Type B pancreatic cell (in vitro differentiated cells): ENCODE measurements around the gene CMTM4. TPM values are rescaled to one million over a fixed set of nuclear protein-coding genes. Genes with fewer than 3 reads are reported as not detected.
"Not testable (repeated sequence)": the region's sequence is repeated elsewhere in the genome, so short reads cannot be mapped to it uniquely, and the experiment has no call there.

ENCODE experiments used
- DNase-seq: peaks from one replicate; pipeline ENCODE4 v3.0.0; 2021; ENCODE audit warnings: mixed read lengths; ENCODE audit not compliant: unreplicated experiment; ENCODE audit errors: extremely low spot score
- H3K27ac Mint-ChIP-seq: 2 replicates; pipeline ENCODE4 v1.8.0; 2021; ENCODE audit warnings: mild to moderate bottlenecking, mixed read lengths
- H3K27me3 Mint-ChIP-seq: 2 replicates; pipeline ENCODE4 v1.8.0; 2021; ENCODE audit warnings: mixed read lengths
- H3K36me3 Mint-ChIP-seq: 2 replicates; pipeline ENCODE4 v1.8.0; 2021; ENCODE audit warnings: mixed read lengths
- H3K4me1 Mint-ChIP-seq: one replicate; pipeline ENCODE4 v1.8.0; 2021; ENCODE audit warnings: mixed read lengths; ENCODE audit not compliant: unreplicated experiment
- H3K4me3 Mint-ChIP-seq: 2 replicates; pipeline ENCODE4 v1.8.0; 2021; ENCODE audit warnings: mild to moderate bottlenecking, mixed read lengths
- H3K9me3 Mint-ChIP-seq: 2 replicates; pipeline ENCODE4 v1.8.0; 2021; ENCODE audit warnings: mixed read lengths
- total RNA-seq: library from RNA; stranded (reverse); gene quantifications from 2 replicates; pipeline ENCODE4 v1.2.1, GENCODE V29; 2021; ENCODE audit warnings: low replicate concordance
- TF ChIP-seq, protein P1 (sequence below): fragments of 200-600 bp; sonication (generic); conservative IDR thresholded peaks from 2 replicates; pipeline ENCODE4 v1.5.0; 2021; ENCODE audit warnings: antibody characterized with exemption, mild to moderate bottlenecking

CMTM4 gene
- total RNA-seq, 1 donor from 2014 or later = 64.4 TPM

DNA sequence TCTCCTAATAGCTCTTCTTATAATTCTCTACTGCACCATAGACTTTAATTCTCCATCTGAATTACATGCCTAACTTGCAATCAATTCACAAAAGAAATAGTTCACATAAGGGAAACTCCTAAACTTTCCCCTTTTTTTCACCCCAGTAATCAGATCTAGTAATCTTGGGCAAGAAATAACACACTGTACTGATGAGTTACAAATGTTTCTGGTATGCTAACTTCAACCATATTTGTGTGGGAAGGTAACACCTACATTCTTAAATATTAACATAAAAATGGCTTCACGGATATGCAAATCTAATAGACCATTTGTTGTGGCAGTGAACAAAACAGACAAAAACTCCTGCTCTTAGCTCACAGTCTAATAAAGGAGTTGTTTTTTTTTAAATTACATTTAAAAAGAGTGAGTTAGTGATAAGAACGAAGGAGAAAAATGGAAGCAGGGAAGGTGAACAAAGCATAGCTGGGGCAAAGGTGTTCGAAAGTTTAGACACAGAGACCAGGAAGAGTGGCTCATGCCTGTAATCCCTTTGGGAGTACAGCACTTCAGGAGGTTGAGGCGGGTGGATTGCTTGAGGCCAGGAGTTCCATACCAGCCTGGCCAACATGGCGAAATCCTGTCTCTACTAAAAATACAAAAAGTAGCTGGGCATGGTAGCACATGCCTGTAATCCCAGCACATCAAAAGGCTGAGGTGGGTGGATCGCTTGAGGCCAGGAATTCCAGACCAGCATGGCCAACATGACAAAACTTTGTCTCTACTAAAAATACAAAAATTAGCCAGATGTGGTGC lies 57.3 kb downstream of the CMTM4 start:
- Mint-ChIP-seq H3K27ac (peak overlapping the region; percentile 20), H3K9me3 (no peaks in the 10 kb centered on the region)
- no peak for DNase-seq

DNA sequence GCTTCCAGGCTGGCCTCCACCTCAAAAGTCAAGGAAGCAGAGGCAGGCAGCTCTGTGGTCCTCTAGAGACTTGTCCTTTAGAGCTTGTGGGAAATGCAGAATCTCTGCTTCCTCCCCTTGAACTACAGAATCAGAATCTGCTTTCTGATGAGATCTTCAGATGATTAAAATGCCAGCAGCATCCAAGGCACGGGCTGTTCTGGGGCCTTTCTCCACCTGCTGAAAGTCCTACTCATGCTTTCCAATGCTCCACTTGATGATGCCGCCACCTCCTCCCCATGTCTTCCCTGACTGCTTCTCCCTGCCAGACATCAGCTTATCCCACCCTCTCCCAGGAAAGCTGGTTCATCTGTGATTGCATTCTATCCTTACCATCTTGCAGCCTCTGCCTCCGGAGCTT lies 58.7 kb downstream of the CMTM4 start:
- H3K9me3 Mint-ChIP-seq = no peaks in the 10 kb centered on the region
- no peak overlapping the region for H3K27ac Mint-ChIP-seq
- TF ChIP-seq, protein P1, sequence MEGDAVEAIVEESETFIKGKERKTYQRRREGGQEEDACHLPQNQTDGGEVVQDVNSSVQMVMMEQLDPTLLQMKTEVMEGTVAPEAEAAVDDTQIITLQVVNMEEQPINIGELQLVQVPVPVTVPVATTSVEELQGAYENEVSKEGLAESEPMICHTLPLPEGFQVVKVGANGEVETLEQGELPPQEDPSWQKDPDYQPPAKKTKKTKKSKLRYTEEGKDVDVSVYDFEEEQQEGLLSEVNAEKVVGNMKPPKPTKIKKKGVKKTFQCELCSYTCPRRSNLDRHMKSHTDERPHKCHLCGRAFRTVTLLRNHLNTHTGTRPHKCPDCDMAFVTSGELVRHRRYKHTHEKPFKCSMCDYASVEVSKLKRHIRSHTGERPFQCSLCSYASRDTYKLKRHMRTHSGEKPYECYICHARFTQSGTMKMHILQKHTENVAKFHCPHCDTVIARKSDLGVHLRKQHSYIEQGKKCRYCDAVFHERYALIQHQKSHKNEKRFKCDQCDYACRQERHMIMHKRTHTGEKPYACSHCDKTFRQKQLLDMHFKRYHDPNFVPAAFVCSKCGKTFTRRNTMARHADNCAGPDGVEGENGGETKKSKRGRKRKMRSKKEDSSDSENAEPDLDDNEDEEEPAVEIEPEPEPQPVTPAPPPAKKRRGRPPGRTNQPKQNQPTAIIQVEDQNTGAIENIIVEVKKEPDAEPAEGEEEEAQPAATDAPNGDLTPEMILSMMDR = no peak
- H3K27me3 Mint-ChIP-seq = no peaks in the 10 kb centered on the region
- DNase-seq = no peak
- peaks cover 8% of the 10 kb centered on the region for H3K4me1 Mint-ChIP-seq
- H3K36me3 Mint-ChIP-seq = peaks cover 8% of the 10 kb centered on the region
- H3K4me3 Mint-ChIP-seq = no peak overlapping the region

More for the DNA sequence above, 57.3 kb downstream of the CMTM4 start:
- Mint-ChIP-seq H3K36me3 (peaks cover 4% of the 10 kb centered on the region), H3K27me3 (no peaks in the 10 kb centered on the region), H3K4me1 (peaks cover 8% of the 10 kb centered on the region), H3K4me3 (no peak overlapping the region)
- TF ChIP-seq, protein P1 = no peak

DNA sequence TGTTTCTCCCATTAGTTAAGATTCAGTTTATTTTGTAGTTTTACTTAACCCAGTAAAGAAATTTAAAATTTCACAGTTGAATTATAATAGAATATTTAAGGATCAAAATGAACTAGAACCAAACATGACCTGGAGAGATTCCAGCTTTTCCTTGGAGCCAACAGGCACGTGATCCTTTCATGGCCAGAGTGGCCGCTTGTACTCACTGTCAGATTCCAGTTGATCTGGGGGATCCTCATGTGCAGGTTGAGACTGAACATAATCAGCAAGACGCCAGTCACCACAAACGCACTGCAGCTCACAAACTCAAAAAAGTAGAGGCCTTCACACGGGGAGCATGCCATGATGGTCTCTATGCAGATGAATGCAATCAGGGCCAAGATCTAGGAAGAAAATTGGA lies 60.3 kb downstream of the CMTM4 start:
- Mint-ChIP-seq H3K27me3 (no peaks in the 10 kb centered on the region), H3K9me3 (no peaks in the 10 kb centered on the region), H3K36me3 (peaks cover 8% of the 10 kb centered on the region), H3K4me1 (peaks cover 8% of the 10 kb centered on the region), H3K4me3 (no peak overlapping the region), H3K27ac (no peak overlapping the region)
- DNase-seq = no peak
- TF ChIP-seq, protein P1 = no peak

DNA sequence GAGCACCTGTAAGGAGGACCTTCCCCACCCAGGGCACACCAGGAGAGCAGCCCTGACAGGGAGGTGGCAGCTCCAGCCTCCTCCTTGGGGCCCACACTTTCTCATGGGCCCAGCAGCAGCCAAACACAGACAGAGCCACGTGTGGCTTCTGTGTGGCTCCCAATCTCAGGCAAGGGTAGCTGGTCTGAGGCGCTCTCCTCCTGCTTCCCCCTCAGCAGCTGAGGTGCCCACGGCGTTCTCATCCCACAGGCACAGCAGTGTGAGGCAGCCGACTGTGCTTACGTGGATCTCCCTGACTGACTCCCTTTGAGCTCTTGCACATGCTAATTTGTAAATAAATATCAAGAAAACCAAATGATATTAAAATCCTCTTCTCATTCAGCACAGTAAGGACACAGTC lies 61.1 kb downstream of the CMTM4 start:
- H3K4me3 Mint-ChIP-seq = no peak overlapping the region
- no peak for DNase-seq

DNA sequence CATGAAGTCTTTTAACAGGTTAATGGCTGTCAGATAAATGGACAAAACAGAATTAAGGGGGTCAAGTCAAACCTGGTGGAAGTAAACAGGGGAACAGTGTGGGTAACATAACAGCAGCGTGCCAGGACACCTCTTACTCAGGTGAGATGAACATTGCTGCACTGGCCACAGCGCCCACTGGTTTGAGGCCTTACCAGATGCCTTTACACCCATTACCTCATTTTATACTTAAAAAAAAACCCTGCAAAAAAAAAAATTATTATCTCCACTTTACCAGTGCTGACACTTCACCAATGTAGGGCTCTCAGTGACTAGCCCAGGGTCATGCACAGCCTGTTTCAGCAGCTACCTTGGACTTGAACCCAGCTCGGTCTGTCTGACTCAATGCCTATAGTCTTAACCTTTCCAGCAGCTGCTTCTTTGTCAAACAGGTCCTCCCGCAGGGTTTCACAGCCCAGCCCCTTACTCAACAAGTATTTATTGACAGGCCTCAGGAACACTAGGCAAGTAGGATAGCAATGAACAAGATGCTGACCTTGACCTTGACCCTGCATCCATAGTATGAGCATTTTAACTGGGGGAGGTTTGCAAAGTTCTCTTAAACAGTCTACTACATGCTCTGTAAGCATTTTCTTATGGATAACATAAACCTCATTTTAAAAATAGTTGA lies 61.9 kb downstream of the CMTM4 start:
- TF ChIP-seq, protein P1 = no peak
- Mint-ChIP-seq H3K4me3 (no peak overlapping the region), H3K27me3 (no peaks in the 10 kb centered on the region), H3K36me3 (peaks cover 8% of the 10 kb centered on the region), H3K9me3 (no peaks in the 10 kb centered on the region), H3K4me1 (peaks cover 8% of the 10 kb centered on the region), H3K27ac (no peak overlapping the region)
- DNase-seq = no peak

More for the DNA sequence above, 61.1 kb downstream of the CMTM4 start:
- Mint-ChIP-seq H3K27me3 (no peaks in the 10 kb centered on the region), H3K4me1 (peaks cover 8% of the 10 kb centered on the region), H3K27ac (no peak overlapping the region), H3K9me3 (no peaks in the 10 kb centered on the region), H3K36me3 (peaks cover 8% of the 10 kb centered on the region)
- TF ChIP-seq, protein P1 = no peak

DNA sequence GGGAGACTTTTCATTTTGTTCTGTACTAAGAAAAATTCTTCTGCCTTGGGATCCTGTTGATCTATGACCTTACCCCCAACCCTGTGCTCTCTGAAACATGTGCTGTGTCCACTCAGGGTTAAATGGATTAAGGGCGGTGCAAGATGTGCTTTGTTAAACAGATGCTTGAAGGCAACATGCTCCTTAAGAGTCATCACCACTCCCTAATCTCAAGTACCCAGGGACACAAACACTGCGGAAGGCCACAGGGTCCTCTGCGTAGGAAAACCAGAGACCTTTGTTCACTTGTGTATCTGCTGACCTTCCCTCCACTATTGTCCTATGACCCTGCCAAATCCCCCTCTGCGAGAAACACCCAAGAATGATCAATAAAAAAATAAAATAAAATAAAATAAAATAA lies 65.0 kb downstream of the CMTM4 start:
- not testable (repeated sequence) for H3K36me3 Mint-ChIP-seq, H3K27me3 Mint-ChIP-seq, H3K4me3 Mint-ChIP-seq, H3K27ac Mint-ChIP-seq, DNase-seq, H3K9me3 Mint-ChIP-seq, H3K4me1 Mint-ChIP-seq

DNA sequence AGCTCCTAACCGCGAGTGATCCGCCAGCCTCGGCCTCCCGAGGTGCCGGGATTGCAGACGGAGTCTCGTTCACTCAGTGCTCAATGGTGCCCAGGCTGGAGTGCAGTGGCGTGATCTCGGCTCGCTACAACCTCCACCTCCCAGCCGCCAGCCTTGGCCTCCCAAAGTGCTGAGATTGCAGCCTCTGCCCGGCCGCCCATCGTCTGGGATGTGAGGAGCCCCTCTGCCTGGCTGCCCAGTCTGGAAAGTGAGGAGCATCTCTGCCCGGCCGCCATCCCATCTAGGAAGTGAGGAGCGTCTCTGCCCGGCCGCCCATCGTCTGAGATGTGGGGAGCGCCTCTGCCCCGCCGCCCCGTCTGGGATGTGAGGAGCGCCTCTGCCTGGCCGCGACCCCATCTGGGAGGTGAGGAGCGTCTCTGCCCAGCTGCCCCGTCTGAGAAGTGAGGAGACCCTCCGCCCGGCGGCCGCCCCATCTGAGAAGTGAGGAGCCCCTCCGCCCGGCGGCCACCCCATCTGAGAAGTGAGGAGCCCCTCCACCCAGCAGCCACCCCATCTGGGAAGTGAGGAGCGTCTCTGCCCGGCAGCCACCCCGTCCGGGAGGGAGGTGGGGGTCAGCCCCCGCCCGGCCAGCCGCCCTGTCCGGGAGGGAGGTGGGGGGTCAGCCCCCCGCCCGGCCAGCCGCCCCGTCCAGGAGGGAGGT lies 65.8 kb downstream of the CMTM4 start:
- not testable (repeated sequence) for H3K4me1 Mint-ChIP-seq, H3K27ac Mint-ChIP-seq, H3K27me3 Mint-ChIP-seq, H3K4me3 Mint-ChIP-seq, H3K36me3 Mint-ChIP-seq, H3K9me3 Mint-ChIP-seq, DNase-seq
